Islet of Langerhans (tissue), 1 donor: ENCODE measurements around the gene MRPS9.

Experiments
- FAIRE-seq: peaks from one replicate; lab custom pipeline; 2011; peaks lifted over from hg19 to GRCh38; lab: Jason Lieb, UNC

MRPS9 gene

DNA sequence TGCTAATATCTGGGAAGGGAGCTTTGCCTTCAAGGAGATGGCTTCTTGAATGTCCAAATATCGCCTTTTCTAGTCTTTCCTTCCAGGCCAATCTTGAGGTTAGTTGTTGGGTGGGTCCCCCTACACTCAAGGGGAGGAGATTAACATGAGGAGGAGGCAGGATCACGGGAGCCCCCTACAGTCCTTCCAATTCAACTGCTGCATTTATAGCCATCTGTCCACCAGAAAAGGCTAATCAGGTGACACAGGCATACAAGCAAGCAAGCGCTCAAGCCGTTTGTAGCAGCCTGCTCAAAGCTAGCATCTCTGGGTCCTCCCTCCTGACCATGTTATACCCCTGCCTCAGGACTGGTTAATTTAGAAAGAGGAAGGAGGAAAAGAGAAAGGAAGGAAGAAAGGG is 87.6 kb downstream of the MRPS9 start:
- FAIRE-seq: no peak

DNA sequence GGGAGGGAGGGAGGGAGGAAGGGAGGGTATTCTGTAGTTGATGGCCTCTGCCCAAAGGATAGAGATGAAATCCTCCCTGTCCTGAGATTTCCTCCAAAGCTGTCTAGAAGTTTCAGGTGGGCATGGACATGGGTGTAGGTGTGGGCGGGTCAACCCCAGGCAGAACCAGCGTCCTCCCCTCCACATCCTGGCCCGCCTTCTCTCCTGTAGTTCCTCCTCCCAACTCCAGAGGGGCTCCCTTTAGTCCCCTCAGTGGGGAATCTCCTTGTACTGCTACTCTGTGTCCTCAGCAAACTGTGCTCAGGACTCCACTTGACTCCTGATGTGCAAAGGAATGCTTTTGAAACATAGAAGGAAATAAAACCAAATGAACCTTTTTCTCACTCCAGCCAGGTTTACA is 88.1 kb downstream of the MRPS9 start:
- FAIRE-seq: no peak

DNA sequence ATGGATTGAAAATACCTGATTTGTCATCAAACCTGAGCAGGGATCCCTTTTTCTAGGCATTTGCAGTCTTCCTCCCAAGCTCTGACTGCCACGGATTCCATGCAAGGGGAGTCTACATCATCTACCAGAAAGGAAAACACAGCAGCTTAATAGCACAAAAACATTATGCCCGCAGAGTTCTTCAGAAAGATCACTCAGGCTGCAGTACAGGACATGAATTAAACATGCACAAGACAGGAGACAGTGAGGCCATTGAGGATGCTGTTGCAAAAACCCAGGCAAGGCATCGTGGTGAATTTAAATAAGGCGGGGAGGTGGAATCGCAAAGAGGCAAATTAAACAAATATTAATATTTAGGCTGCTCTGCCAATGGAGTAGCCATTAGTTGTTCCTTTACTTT is 88.5 kb downstream of the MRPS9 start:
- no peak for FAIRE-seq

DNA sequence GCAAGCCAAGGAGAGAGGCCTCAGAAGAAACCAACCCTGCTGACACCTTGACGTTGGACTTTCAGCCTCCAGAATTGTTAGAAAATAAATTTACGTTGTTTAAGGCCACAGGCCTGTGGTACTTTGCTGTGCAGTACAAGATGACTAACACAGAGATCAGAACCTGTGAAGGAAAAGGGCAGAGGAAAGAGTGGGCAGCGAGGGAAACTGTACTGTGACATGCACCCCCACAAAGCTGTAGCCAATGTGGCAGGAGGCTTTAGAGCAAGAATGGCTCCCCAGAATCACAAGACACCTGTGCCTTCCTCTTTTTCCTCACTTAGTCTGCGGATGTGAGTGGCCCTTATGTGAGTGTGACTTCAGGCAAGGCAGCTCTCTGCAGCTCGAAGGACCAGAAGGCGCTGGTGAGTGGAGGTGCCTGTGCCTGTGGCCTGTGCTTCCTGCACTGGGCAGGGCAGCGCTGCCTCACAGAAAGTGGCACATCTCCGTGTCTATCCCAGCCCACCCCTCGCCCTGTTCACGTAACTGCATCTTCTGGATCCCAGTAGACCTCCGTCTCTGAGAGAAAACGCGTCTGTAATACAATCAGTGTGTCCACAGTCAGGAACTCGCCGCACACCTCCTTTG is 89.5 kb downstream of the MRPS9 start:
- FAIRE-seq: no peak

DNA sequence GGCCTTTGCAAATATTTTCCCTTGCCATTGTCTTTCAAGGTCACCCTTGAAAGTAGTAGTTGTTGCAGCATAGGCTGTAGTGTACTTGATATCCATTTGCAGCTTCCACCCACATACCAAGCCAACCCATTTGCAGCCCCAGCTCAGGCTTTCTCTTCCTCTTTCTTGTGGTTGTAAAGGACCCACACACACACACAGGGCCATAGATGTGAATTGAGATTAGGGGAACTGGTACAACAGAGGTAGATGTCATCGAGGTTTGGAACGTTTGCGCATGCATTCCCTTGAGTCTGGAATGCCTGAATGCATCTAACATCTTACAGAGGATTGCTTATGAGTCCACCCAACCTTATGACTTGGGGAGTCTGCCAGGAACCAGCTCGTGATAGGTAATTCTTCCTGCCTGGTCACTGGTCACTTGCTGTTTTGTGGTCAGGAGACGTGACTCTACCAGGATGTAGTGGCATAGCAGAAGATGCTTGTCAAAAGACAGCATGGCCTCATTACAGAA is 91.9 kb downstream of the MRPS9 start:
- no peak for FAIRE-seq

DNA sequence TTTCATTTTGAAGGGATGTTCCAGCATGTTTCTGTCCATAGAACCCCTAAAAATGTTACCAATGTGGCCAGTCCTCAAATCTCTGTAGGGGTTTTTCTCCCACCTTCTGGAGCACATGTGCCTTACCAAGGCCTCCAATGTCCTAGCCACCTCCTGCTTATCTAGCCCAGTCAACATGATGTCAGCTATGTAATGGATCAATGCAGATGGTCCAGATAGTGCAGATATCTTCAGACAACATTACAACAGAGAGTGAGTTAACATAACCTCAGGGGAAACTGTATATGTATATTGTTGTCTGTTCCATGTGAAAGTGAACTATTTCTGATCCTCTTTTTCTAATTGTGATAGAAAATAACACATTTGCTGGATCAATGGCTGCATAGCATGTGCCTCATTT is 92.7 kb downstream of the MRPS9 start:
- FAIRE-seq: no peak

DNA sequence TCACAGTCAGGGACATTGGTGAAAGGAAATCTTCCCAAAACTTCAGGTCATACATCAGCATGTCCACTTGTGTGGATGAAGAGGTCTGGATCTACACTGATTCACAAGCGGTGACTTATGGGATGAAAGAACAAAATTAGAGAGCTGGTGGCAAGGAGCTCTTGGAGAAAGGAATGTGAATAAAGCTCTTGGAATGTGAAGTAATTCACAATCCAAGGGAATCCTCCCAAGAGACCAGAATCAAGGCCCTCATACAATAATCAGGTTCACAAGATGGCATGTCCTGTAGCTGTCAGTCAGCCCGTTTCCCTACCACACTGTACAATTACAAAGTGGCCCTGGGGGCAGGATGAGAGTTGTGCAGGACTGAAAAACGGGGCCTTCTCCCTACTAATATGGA is 96.2 kb downstream of the MRPS9 start:
- FAIRE-seq: no peak

DNA sequence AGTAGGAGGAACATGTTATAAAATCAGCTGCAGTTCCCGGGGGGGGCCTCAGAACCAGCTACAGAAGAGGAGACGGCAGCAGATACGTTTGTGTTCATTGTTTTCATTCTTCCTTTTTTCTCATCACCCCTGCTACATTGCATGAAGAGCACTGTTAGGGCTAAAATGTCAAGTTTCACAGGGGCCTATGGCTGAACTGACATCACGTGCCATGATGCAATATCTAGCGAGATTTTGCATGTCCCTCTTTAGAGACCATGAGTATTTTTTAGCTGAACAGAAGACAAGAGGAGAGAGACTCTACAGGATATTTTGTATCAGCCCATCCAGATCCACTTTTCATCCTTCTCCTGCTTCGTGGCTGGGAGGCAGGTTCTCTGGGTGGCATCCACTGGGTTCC is 97.6 kb downstream of the MRPS9 start:
- FAIRE-seq: no peak

DNA sequence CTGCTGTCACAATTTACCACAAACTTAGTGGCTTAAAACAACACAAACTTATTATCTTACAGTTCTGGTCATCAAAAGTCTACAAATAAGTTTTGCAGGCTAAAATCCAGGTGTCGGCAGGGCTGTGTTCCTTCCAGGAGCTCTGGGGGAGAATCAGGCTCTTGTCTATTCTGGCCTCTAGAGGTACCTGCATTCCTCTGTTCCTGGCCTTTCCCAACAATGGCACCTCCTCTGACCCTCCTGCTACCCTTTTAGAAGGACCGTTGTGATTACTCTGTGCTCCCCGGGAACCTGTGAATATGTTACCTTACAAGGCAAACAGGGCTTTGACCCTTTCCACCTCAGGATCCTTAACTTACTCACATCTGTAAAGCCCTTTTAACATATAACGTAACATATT is 98.5 kb downstream of the MRPS9 start:
- no peak for FAIRE-seq

DNA sequence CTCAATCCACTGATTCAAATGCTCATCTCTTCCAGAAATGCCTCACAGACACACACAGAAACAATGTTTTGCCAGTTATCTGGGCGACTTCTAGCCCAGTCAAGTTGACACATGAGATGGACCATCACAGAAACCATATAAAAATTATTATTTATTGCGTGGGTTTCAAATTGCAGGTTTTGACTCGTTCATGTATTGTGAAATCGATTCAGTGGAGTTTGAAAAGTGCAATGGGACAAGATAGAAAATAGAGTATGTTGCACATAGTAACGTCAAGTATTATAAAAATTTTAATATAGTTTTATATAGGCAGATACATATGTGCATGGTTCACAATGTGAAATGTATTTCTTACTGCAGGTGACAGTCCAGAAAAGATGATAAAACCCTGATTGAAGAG is 100.8 kb downstream of the MRPS9 start:
- no peak for FAIRE-seq

DNA sequence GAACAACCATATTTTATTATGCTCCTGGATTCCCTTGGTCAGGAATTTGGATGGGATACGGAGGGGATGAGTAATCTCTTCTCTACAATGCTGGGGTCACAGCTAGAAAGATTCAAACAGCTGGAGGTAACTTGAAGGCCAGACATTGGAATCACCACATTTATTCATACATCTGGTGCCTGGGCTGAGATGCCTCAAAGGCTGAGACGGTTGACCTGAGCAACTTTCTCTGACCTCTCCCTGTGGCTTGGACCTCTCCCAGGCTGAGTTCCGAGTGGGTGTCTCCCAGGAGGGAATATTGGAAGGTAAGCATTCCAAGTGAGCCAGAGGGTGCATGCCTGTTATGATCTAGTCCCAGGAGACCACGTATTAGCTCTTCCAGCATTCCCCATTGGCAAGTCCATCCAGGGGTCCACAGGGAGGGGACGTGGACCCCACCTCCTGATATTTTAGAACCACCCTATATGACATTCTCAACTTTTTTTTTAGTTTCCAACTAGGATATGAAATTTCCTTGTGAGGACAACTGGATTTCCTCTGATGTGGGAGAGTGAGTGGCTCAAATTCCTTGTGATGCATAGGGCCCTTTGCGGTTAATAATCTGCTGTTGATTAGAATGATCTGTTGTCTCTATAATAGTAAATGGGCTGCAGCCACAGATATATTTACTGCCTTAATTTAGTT is 101.8 kb downstream of the MRPS9 start:
- FAIRE-seq: no peak

DNA sequence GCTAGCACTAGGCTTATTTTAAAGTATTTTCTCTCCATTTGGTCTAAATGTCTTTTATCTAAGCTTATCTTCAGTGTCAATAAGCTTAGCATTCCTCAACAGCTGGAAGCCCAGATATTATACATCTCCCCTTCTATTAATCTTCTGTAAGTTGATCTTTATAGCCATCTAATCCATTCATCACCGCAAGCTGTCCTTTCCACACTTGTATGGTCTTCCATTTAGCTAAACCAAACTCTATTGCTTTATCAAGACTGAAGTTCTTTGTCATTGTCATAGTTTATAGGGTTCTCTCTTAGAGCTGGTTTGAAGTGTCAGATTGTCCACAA is 102.3 kb downstream of the MRPS9 start:
- no peak for FAIRE-seq

DNA sequence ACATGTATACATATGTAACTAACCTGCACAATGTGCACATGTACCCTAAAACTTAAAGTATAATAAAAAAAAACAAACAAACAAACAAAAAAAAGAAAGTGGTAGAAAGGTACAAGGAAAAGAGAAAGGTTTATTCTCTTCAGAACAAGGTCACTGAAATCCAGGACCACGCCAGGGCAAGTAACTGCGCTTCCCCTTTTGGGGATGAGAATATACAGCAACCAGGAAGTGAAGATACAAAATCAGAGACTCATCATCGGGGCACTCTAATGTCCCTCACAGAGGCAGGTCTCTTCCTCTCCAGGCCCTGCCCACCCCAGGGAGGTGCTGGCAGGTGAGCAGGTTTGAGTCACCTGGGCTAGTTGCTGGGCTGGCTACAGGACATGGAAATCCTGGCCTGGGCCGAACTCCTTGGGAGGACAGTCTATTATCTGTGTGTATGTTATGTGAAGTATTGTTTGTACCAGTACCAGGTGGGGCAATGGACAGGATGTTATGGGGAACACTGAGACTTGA is 103.3 kb downstream of the MRPS9 start:
- FAIRE-seq: no peak

DNA sequence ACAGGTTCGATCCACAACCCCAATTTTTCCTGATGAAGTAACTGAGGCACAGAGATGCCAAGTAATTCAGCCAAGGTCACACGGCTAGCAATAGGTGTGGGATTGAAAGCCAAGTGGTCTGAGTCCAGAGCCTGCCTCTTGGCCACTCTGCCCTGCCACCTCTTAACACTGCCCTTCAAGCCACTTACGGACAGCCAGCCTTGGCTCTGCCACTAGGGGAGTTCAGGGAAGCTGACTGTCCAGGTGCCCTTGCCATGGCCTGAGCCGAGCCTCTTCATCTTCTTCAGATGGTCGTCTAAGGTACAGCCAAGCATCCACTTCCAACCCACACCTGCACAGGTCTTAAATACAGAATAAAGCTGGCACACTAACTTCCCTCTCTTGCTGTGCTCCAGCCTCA is 104.4 kb downstream of the MRPS9 start:
- no peak for FAIRE-seq

DNA sequence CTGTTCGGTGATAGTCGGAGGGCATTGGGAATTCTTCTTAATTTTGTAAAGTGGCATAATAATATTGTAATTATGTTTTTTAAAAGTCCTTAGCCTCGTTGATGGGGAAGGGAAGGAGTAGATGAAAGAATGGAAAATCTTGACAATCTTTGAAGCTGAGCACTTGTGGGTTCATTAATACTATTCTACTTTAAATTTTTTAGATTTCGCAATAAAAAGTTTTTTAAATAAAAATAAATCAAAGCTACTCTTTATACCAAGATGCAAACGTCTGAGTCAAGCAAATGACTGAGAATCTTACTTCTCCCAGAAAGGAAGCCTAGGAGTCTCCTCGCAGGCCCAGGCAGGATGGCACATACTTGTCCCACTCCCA is 105.2 kb downstream of the MRPS9 start:
- FAIRE-seq: no peak

DNA sequence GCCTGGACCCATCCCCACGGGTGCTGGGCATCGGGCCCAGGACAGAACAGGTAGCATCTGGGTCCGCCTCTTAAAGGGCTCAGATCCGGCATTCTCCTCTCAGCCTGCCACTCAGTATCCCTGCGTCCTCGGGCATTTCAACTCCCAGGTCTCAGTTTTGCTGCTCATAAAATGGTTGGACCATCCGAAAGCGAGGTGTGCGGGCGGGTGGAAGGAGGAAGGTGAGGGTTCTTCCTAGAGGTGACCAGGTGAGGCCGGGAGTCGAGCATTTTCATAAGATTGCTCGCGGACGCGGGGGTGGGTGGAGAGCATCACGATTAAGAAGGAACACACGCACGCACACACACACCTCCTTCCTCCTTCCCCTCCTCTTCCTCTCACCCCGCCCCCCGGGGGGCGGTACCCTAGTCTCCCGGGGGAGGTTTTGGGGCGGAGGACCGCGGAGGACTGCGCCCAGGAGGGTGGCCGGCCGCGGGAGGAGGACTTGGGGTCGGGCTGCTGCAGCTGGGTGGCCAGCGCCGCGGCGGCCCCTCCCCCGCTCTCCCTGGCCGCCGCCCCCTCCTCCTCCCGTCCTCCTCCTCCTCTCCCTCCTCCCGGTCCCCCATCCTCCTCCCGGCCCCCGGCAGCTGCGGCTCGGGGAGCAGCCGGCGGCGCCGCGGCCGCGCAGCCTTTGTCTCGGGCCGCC is 105.7 kb downstream of the MRPS9 start:
- no peak for FAIRE-seq

DNA sequence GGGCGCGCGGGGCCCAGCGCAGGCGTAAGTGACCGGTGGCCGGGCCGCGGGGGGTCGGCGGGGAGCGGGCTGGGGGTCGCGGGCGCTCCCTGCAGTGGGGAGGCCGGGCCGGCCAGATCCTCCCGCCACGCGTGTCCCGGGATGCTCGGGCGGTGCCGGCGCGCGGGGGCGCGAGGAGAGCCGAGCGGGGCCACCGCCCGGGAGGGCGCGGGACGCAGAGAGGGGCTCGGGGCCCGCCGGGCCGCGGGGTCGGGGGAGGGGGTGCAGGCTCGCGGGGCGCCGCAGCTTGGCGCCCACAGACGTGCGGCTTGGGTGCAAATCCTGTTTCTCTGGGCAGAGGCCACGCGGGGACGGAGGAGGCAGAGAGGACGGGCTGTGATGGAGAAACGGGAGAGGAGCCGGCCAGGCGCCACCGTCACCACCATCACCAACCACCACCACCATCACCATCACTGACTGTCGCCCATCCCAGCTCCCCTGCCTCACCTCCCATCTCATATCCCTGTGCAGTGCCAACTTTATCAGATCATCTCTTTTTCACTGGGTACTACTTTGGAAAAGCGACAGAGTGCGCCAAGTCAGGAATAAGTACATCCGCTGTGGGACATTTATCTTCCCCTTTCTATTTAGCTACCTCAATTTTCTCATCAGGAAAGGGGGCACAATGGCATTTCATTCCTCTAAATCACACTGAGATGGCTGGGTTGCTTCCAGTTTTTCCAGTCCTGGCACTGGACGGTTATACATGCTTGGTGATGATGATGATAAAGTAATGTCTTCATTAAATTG is 106.5 kb downstream of the MRPS9 start:
- no peak for FAIRE-seq

DNA sequence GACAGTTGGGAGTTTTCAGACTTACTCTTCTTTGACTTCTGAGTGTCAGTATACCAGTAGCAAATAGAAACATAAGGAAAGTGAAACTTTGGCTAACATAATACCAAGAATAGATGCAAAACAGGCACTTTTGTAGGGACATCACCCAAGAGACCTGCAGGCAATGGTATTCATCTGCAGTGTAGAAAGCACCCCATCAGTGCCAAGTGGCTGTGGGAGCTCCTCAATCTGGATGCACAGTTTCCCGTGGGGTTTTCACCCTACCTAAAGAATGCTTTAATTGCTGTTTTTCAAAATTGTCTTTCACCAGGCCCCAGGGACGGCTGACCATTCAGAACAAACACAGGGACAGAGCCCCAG is 107.1 kb downstream of the MRPS9 start:
- no peak for FAIRE-seq

DNA sequence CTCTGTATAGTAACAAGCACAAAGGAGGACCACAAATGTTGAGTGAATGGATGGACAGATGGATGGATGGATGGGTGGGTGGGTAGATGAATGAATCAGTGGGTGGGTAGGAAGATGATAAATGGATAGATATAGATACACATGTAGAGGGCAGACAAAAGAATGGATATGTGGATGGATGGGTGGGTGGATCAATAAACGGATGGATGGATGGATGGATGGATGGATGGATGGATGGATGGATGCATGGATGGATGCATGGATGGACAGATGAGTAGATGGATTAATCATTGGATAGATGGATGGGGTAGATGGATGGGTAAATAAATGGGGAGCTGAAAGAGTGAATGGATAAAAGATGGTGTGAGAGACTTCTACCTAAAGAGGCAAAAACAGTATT is 111.4 kb downstream of the MRPS9 start:
- no peak for FAIRE-seq
